KOPT-K1 (cell line): ENCODE results near the gene IL1RAPL1.

Experiments
- H3K27ac ChIP-seq: fragments of 200-600 bp; sonication (generic); 2 replicates; pipeline ENCODE4 v1.5.1; 2016; ENCODE audit warnings: antibody characterized with exemption, mild to moderate bottlenecking, low read depth, low read length; ENCODE audit not compliant: poor library complexity, severe bottlenecking
- H3K36me3 ChIP-seq: fragments of 200-600 bp; sonication (generic); 2 replicates; pipeline ENCODE4 v1.5.1; 2017; ENCODE audit warnings: antibody characterized with exemption, mild to moderate bottlenecking, low read length, moderate library complexity; ENCODE audit not compliant: insufficient read depth
- H3K9me3 ChIP-seq: fragments of 200-600 bp; sonication (generic); 2 replicates; pipeline ENCODE4 v1.5.1; 2017; ENCODE audit warnings: antibody characterized with exemption, low read length, mild to moderate bottlenecking; ENCODE audit not compliant: insufficient read depth, poor library complexity, severe bottlenecking

IL1RAPL1 gene

DNA sequence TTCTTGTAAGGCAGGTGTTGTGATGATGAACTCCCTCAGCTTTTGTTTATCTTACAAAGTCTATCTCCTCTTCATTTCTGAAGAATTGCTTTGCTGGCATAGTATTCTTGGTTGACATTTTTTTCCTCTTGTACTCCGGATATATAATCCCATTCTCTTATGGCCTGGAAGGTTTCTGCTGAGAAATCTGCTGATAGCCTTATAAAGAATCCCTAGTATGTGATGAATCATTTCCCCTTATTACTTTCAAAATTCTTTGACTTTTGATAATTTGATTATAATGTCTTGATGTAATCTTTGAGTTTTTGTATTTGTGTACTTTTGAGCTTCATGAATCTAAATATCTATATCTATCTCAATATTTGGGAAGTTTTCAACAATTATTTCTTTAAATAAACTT is 972.8 kb downstream of the IL1RAPL1 start:
- Histone ChIP-seq H3K27ac (no peak overlapping the region), H3K9me3 (no peaks in the 10 kb centered on the region), H3K36me3 (no peaks in the 10 kb centered on the region)

DNA sequence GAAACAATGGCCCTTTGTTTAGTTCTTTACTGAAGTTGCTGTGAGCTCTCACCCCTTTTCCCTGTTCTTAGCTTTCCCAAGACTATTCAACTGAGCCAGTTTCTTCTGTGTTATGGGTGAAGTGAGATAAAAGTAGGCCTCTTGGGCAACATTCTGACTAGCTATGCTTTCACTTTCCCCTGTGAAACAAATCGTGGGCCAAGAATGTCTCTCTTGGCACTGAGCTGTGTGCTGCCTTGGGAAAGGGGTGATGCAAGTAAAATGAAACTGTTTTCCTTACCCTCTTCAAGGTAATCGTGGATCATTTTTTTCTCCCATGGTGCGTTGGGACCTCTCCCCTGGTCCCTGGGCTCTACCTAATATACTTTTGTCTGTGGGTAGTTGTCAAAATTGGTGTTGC is 974.2 kb downstream of the IL1RAPL1 start:
- Histone ChIP-seq H3K27ac (no peak overlapping the region), H3K9me3 (no peaks in the 10 kb centered on the region), H3K36me3 (no peaks in the 10 kb centered on the region)

DNA sequence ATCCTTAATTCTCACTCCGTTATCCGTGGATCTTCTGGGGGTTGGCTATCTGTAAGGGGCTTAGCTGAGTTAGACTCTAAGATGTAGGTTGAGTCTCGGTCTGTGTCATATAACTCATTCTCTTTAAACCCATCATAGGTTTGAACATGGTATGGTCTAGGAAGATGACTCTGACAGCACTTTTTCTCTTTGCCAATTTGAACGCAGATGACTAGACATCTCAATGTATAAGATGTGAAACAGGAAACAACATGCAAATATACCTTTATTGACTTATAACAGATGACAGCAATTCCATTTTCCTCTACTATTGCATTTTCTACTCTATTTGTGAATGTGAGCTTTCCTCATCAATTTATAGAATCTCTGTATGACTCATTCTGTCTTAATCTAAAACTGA is 993.3 kb downstream of the IL1RAPL1 start:
- Histone ChIP-seq H3K27ac (no peak overlapping the region), H3K36me3 (no peaks in the 10 kb centered on the region), H3K9me3 (no peaks in the 10 kb centered on the region)

DNA sequence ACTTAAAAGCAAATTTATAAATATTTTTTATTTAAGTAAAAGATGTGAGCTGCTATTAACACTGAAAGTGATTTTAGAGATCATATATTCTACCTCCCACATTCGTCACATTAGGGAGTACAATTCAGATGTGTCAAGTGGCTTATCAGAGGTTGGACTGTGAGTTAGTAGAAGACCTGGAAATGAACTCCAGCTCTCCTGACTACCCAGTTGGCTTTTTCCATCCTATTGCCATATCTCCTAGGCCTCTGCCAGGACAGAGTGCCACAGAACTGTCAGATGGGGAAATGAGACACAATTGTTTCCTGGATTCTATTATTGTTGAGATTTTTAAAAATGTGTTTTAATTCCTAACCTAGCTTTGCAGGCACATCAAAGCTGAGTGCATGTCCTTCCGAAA is 994.0 kb downstream of the IL1RAPL1 start:
- H3K9me3 ChIP-seq: no peaks in the 10 kb centered on the region
- no peak overlapping the region for H3K27ac ChIP-seq
- no peaks in the 10 kb centered on the region for H3K36me3 ChIP-seq

DNA sequence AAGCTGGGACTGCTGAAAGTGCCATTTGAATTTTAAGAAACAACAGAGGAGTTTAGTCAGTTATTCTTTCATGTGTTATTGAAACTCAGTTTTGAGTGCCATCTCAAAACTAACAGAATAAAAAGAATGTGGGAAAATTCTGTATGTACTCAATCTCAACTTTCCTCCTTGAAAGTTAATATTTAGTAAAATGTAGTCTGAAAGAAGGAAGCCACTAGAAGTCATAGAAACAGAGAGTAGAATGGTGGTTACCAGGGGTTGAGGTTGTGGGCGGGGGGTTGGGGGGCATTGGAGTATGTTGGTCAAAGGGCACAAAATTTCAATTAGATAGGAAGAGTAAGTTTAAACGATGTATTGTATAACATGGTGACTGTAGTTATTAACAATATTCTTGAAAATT is 999.9 kb downstream of the IL1RAPL1 start:
- Histone ChIP-seq H3K36me3 (no peaks in the 10 kb centered on the region), H3K9me3 (no peaks in the 10 kb centered on the region), H3K27ac (no peak overlapping the region)

DNA sequence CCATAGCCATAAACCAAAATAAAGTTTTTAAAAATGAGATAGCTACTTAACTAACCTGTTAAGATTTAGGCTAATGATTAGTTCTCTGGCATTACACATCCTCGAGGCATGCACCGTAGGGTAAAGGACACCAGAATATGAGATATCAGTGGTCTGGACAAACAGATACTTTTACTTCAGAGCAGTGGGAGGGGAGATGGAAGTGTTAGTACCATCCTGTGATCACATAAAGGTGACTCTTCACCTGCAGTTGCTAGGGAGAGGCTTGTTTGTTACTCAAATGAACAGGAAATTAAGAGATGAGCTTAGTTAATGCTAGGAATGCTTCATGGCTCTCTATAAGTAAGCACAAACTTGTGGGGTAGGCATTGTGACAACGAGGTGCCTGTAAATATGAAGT is 1003.7 kb downstream of the IL1RAPL1 start:
- no peaks in the 10 kb centered on the region for H3K36me3 ChIP-seq
- no peak overlapping the region for H3K27ac ChIP-seq
- no peaks in the 10 kb centered on the region for H3K9me3 ChIP-seq

DNA sequence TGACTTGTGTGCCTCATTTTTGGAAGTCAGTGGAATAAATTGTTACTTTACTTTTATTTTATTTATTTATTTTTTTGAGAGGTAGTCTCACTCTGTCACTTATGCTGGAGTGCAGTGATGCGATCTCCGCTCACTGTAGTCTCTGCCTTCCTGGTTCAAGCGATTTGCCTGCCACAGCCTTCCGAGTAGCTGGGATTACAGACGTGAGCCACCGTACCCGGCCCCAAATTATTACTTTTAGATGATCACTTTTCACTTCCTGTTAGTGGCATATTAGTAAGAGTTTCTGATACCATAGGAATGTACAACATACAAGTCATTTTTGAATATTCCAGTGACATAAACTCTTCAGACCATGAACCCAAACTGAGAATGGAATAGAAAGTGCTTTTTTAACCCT is 1017.1 kb downstream of the IL1RAPL1 start:
- no peaks in the 10 kb centered on the region for H3K36me3 ChIP-seq
- H3K9me3 ChIP-seq: no peaks in the 10 kb centered on the region
- H3K27ac ChIP-seq: no peak overlapping the region

DNA sequence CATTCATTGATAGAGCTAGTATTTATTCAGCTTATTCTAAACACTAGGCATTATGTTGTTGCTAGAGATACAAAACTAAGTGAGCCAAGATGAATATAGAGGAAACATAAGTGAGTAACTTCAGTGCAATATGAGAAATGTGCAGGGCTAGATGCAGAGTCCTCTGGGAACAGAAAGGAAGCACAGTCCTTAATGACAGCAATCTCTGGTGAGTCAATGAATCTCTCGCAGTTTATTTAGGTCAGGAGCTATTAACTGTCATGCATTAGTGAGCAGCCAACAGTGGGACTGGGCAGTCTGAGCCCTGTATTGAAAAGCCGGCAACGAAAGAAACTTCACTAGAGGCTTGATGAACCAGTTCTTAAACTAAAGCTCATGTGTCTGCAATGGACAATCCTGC is 1030.0 kb downstream of the IL1RAPL1 start:
- Histone ChIP-seq H3K36me3 (no peaks in the 10 kb centered on the region), H3K9me3 (no peaks in the 10 kb centered on the region), H3K27ac (no peak overlapping the region)

DNA sequence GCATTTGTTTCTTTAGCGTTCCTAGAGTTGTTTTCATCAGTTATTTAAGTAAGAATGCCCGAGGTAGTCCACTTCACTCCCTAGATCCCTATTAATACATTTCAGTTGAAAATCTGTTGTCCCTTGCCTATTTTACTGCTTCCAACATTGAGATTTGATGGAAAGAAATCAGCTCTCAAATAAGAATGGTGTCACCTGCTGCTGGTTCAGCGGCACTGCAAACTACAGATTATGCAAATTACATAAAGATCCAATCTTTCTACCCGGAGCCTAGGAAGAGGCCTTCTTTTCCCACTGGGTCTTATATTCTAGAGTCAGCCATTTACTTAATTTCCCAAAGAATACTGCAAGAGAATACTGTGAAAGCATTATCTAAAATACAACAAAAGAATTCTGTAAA is 1030.5 kb downstream of the IL1RAPL1 start:
- Histone ChIP-seq H3K27ac (no peak overlapping the region), H3K36me3 (no peaks in the 10 kb centered on the region), H3K9me3 (no peaks in the 10 kb centered on the region)

DNA sequence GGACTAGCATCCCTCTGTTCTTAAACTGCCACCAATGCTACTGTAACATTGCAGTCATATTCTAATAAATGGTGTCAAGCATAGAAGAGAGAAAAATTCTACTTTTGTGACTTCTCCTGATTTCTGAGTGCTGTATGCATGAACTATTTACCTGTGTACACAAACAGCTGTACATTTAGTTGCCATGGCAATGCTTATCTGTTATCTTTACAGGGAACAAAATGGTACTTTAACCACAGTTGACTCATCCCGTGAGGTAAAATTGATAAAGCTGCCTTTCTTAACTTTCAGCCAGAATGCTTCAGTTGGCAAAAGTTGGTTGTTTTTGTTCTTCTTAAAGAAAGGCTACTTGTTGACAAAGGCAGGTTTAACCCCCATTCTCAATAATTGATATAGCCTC is 1040.6 kb downstream of the IL1RAPL1 start:
- H3K36me3 ChIP-seq: no peaks in the 10 kb centered on the region
- no peak overlapping the region for H3K27ac ChIP-seq
- H3K9me3 ChIP-seq: no peaks in the 10 kb centered on the region

DNA sequence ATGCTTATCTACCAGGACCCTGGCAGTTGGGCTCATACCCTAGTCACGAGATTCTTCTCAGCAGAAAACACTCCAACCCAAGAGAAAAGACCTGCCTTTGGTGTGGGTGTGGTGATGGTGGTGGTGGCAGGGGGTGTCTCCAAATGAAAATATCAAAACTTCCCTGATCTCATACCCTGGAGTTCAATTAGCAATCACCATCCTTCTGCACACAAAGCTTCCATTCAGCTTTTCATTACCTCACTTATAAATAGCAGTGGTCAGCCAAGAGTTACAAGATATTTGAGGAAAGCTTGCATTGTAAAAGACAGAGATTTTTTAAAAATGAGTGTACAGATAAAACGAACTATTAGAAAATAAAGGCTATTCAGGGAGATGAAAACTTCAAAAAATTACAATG is 1047.3 kb downstream of the IL1RAPL1 start:
- Histone ChIP-seq H3K27ac (no peak overlapping the region), H3K36me3 (no peaks in the 10 kb centered on the region), H3K9me3 (no peaks in the 10 kb centered on the region)

DNA sequence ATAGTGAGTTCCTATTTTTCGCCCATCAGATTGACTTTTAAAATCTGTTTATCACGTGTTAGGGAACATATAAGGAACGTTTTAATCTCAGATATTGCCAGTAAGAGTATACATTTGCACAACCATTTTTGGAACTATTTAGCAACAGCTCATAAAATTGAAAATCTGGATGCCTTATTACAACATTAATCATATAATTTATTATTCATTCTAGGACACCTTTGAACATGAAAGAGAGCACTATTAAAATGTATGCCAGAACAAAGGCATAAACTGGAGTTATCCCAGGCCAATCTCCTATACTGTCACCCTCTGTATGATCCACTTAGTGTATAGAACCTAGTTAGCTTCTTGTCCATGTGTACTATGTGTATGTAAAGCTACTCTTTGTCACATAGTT is 1049.1 kb downstream of the IL1RAPL1 start:
- Histone ChIP-seq H3K36me3 (no peaks in the 10 kb centered on the region), H3K9me3 (no peaks in the 10 kb centered on the region), H3K27ac (no peak overlapping the region)

DNA sequence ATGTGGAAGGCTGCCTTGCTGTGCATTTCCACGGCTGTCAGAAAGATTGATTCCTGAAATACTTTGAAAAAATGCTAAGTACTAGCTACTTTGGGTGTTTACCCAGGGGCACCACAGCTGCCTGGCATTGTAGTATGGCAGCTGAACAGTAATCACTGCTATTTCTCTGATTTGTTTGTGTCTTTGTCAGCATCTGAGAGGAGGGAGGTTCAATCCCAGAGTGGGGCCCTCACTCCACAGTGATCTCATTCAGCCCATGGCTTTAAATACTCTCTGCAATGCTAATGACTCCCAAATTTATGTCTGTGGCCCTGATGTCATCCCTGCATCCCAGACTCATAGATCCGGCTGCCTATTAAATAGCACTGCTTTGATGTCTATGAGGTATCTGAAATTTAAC is 1052.9 kb downstream of the IL1RAPL1 start:
- Histone ChIP-seq H3K9me3 (no peaks in the 10 kb centered on the region), H3K36me3 (no peaks in the 10 kb centered on the region), H3K27ac (no peak overlapping the region)

DNA sequence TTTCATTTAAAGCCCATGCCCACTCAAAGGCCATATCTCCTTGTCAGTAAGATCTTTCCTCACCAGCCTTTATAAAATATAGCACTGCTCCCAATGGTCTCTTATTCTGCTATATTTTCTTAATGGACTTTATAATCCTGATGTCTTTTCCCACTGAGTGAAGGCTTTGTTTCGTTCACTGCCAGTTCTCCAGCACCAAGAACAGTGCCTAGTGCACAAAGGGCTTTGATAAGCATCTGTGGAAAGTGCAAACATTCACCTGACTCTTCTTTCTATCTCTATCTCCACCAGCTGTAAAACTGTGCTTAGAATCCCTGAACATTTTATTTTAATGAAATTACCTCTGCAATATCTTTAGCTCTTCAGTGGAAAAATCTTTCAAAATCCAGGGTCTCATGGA is 1054.2 kb downstream of the IL1RAPL1 start:
- Histone ChIP-seq H3K9me3 (no peaks in the 10 kb centered on the region), H3K27ac (no peak overlapping the region), H3K36me3 (no peaks in the 10 kb centered on the region)

DNA sequence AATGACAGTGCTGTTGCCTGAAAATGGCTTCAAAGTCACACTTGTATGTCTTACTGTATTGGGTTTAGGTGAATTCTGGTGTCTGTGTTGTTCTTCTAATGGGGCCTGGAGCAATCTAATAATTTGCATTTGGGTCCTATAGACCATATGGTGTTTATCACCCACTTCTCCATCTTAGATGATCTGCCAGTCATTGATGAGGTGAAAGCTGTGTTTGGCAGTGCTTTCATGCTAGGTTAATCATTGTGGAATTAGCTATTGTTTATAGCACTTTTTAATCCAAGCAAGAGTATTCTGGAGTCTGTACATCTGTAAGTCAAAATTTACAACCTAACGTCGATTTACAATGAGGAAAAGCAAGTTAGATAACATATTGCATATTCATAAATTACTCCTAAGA is 1055.9 kb downstream of the IL1RAPL1 start:
- H3K36me3 ChIP-seq: no peaks in the 10 kb centered on the region
- no peak overlapping the region for H3K27ac ChIP-seq
- no peaks in the 10 kb centered on the region for H3K9me3 ChIP-seq

DNA sequence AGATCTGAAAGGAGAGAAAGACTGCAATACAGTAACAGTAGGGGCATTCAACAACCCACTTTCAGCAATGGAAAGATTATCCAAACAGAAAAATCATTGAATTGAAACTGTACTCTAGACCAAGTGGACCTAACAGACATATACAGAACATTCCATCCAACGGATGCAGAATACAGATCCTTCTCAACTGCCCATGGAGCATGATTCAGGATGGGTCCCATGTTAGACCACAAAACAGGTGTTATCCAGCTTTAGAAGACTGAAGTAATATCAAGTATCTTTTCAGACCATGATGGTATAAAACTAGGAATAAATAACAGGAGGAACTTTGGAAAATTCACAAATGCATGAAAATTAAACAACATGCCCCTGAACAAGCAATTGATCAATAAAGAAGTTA is 1060.9 kb downstream of the IL1RAPL1 start:
- no peak overlapping the region for H3K27ac ChIP-seq
- no peaks in the 10 kb centered on the region for H3K9me3 ChIP-seq
- no peaks in the 10 kb centered on the region for H3K36me3 ChIP-seq

DNA sequence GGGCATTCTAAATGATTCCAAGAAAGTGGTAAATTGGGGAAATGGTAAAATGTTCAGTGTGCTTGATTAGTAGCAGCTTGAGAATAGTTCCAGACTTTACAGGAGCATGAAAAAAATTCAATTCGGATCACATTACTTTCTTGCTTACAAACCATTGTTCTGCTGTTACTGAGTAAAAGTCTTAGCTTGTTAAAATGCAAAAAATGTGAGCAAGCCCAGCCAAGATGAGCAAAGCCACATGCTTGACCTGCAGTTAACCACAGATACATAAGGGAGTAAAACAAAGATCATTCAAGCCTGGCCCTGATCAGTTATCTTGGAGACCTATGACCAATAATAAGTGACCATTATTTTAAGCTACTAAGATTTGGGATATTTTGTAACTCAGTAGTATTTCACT is 1065.2 kb downstream of the IL1RAPL1 start:
- Histone ChIP-seq H3K27ac (no peak overlapping the region), H3K9me3 (no peaks in the 10 kb centered on the region), H3K36me3 (no peaks in the 10 kb centered on the region)
